Smooth muscle cell (in vitro differentiated cells): ENCODE results near the gene SLC23A3. TPM values are rescaled to one million over a fixed set of nuclear protein-coding genes. Genes with fewer than 3 reads are reported as not detected.

Experiments
- DNase-seq: peaks from one replicate; lab custom pipeline; 2025; ENCODE audit not compliant: unreplicated experiment; lab: John Stamatoyannopoulos, UW
- H2AFZ ChIP-seq: fragments of 200-600 bp; sonication (generic); 2 replicates; pipeline ENCODE4 v1.6.0; 2016; ENCODE audit warnings: antibody characterized with exemption, low read depth, mild to moderate bottlenecking
- H3F3A ChIP-seq: fragments of 200-600 bp; sonication (generic); 2 replicates; pipeline ENCODE4 v1.6.0; 2017; ENCODE audit warnings: antibody characterized with exemption, low read depth
- H3K27ac ChIP-seq: fragments of 200-600 bp; sonication (generic); 2 replicates; pipeline ENCODE4 v1.5.1; 2016; ENCODE audit warnings: low read depth, mild to moderate bottlenecking
- H3K27me3 ChIP-seq: fragments of 200-600 bp; sonication (generic); 2 replicates; pipeline ENCODE4 v1.6.1; 2016; ENCODE audit warnings: low read depth, mild to moderate bottlenecking
- H3K36me3 ChIP-seq: fragments of 200-600 bp; sonication (generic); 2 replicates; pipeline ENCODE4 v1.5.1; 2016; ENCODE audit warnings: low read depth
- H3K4me1 ChIP-seq: fragments of 200-600 bp; sonication (generic); 2 replicates; pipeline ENCODE4 v1.5.1; 2016; ENCODE audit warnings: low read depth
- H3K4me2 ChIP-seq: fragments of 200-600 bp; sonication (generic); 2 replicates; pipeline ENCODE4 v1.6.0; 2016; ENCODE audit warnings: mild to moderate bottlenecking
- H3K4me3 ChIP-seq: fragments of 200-600 bp; sonication (generic); 2 replicates; pipeline ENCODE4 v1.5.1; 2016; ENCODE audit warnings: mild to moderate bottlenecking
- H3K79me2 ChIP-seq: fragments of 200-600 bp; sonication (generic); 2 replicates; pipeline ENCODE4 v1.6.0; 2016; ENCODE audit warnings: low read depth, mild to moderate bottlenecking
- H3K9ac ChIP-seq: fragments of 200-600 bp; sonication (generic); 2 replicates; pipeline ENCODE4 v1.6.0; 2016; ENCODE audit warnings: low read depth
- H3K9me3 ChIP-seq: fragments of 200-600 bp; sonication (generic); replicated peaks from 2 replicates; pipeline ENCODE4 v1.5.1; 2016; ENCODE audit warnings: low read depth
- H4K20me1 ChIP-seq: fragments of 200-600 bp; sonication (generic); 2 replicates; pipeline ENCODE4 v1.6.0; 2016; ENCODE audit warnings: low read depth
- WGBS: methylation state at CpG from one replicate; pipeline ENCODE4 v1.1.7; 2016; ENCODE audit warnings: low lambda C conversion rate; 5-methylcytosine and 5-hydroxymethylcytosine counted together
- polyA plus RNA-seq: library from polyadenylated mRNA; unstranded; fragments of >200 nt; fragmentation: Nextera tagmentation; extraction: Ambion mirVana; gene quantifications from 2 replicates; pipeline ENCODE4 v1.2.1, GENCODE V29; 2016
- total RNA-seq: library from RNA; depleted of rRNA; stranded (reverse); fragments of >200 nt; gene quantifications from 2 replicates; pipeline ENCODE4 v1.2.3, GENCODE V29; 2014
- TF ChIP-seq, protein P1 (sequence below): fragments of 200-600 bp; sonication (generic); IDR thresholded peaks from 2 replicates; pipeline ENCODE4 v1.5.1; 2017; ENCODE audit warnings: borderline replicate concordance, mild to moderate bottlenecking, antibody characterized with exemption; ENCODE audit not compliant: insufficient read depth, poor library complexity, severe bottlenecking

SLC23A3 gene
- total and polyA plus RNA-seq, 2 experiments from 2014 or later = not detected

DNA sequence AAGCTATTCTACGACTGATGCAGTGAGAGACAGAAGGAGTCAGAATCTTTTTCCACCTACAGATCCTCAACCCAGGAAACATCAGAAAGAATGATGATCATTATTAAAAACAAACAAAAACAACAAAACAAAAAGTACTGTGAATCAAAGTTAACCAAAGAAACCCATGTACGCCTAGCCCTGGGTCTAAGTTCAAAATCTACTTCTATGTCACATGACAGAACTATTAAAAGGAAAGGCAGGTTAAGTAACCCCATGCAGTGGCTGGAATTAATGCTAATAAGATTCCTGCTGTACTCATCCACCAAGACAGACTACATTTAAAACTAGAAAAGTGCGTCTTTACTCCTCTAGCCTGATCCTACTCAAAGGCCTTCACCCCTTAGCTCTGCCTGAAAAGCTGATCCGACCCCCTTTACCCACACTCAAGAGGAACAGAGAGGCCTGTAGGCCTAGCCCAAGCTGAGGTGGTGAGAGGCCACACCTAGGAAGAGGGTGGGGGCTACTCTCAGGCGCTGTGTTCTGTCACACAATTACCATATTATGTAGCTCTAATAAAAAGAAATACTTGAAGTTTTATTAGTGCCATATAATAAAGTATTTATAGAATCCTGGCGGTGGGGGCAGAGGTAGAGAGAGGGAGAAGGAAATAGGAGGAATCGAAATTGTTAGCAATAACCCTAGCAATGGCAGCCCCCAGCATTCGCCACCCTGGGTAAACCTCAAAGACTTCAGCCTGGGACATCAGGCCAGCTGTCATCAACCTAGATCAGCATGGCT lies 46.3 kb downstream of the SLC23A3 start:
- Histone ChIP-seq H2AFZ (no peak overlapping the region), H3K4me1 (peaks cover 21% of the 10 kb centered on the region), H3K9me3 (no peaks in the 10 kb centered on the region), H3F3A (peaks cover 13% of the 10 kb centered on the region), H4K20me1 (peaks cover 5% of the 10 kb centered on the region), H3K9ac (no peak overlapping the region), H3K27ac (peak overlapping the region; percentile 86), H3K36me3 (no peaks in the 10 kb centered on the region), H3K4me3 (peak overlapping the region; percentile 29), H3K27me3 (no peaks in the 10 kb centered on the region), H3K79me2 (no peaks in the 10 kb centered on the region), H3K4me2 (peak overlapping the region; percentile 72)
- no peak for DNase-seq
- WGBS = 89% methylated on average over 8 of the region's 8 CpGs
- TF ChIP-seq, protein P1, sequence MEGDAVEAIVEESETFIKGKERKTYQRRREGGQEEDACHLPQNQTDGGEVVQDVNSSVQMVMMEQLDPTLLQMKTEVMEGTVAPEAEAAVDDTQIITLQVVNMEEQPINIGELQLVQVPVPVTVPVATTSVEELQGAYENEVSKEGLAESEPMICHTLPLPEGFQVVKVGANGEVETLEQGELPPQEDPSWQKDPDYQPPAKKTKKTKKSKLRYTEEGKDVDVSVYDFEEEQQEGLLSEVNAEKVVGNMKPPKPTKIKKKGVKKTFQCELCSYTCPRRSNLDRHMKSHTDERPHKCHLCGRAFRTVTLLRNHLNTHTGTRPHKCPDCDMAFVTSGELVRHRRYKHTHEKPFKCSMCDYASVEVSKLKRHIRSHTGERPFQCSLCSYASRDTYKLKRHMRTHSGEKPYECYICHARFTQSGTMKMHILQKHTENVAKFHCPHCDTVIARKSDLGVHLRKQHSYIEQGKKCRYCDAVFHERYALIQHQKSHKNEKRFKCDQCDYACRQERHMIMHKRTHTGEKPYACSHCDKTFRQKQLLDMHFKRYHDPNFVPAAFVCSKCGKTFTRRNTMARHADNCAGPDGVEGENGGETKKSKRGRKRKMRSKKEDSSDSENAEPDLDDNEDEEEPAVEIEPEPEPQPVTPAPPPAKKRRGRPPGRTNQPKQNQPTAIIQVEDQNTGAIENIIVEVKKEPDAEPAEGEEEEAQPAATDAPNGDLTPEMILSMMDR = no peak

DNA sequence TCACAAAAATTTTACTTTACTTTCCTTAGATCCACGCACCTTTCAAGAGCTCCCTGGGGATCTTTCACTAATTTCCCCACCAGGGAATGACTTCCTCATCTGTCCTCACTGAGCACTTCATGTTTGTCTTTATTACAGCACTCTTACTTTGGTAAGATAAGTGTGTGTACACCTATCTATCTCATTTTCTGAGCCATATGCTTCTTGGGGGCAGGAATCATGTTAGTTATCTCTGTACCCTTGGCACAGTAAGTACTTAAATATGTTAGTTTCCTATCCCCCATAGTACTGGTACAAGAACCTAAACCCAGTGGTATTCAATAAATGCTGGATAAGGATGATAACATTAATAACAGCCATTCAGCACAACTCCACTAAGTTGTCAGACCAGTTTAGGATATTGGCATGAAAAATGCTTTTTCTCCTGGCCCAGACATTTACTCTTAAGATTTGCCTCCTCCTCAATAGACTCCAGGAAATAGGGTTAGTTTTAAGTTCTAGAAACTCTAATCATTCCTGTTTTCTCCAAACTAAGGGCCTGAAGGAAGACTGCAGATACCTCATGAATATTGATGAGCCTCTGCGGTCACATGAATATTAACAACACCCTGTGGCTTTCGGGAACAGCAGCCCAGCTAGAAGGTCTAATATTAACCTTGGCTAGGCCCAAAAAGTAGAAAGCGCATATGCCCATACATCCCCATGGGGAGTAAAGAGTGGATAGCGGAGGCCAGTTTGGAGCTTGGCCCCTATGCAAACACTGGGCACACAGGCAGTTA lies 47.4 kb downstream of the SLC23A3 start:
- Histone ChIP-seq H3K36me3 (no peaks in the 10 kb centered on the region), H4K20me1 (peaks cover 5% of the 10 kb centered on the region), H3K27ac (no peak overlapping the region), H3K79me2 (no peaks in the 10 kb centered on the region), H3K4me2 (no peak overlapping the region), H3K9me3 (no peaks in the 10 kb centered on the region), H3K9ac (no peak overlapping the region), H3K4me3 (no peak overlapping the region), H2AFZ (no peak overlapping the region), H3F3A (peaks cover 13% of the 10 kb centered on the region), H3K4me1 (peaks cover 21% of the 10 kb centered on the region), H3K27me3 (no peaks in the 10 kb centered on the region)
- no peak for DNase-seq
- WGBS = 89% methylated on average over 5 of the region's 5 CpGs
- TF ChIP-seq, protein P1 = no peak

DNA sequence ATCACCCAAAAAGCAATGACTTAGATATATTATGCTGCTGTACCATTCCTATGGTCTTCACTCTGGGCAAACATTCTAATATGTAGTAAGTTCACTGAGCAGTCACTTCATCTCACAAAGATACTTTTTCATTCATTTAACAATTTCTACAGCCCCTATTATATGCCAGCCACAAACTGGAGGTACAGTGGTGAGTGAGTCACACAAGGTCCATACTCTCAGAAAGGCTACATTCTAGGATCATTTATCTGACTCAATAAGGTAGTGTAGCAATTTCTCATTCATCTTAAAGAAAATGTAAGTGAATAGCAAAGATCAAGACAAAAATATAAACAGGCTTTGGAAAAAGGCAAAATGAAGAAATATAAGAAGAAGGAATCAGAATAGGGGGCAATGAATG lies 49.7 kb downstream of the SLC23A3 start:
- Histone ChIP-seq H3K9me3 (no peaks in the 10 kb centered on the region), H3F3A (peaks cover 13% of the 10 kb centered on the region), H3K27me3 (no peaks in the 10 kb centered on the region), H3K36me3 (no peaks in the 10 kb centered on the region), H4K20me1 (peaks cover 5% of the 10 kb centered on the region), H3K79me2 (no peaks in the 10 kb centered on the region), H2AFZ (no peak overlapping the region), H3K4me2 (no peak overlapping the region), H3K4me1 (peaks cover 21% of the 10 kb centered on the region), H3K9ac (no peak overlapping the region), H3K27ac (no peak overlapping the region), H3K4me3 (no peak overlapping the region)
- no peak for DNase-seq
- TF ChIP-seq, protein P1 = no peak
